Suprapubic skin (tissue), 3 donors: Measurements from ENCODE around the gene XRCC6.

Source experiments
- EP300 ChIP-seq: sonication (generic); formaldehyde crosslinking; IDR thresholded peaks from one replicate; pipeline ENCODE4 v1.6.1; 2017; ENCODE audit warnings: antibody characterized with exemption
- POLR2A ChIP-seq, 2 donors: fragments of 450-650 bp; IDR thresholded peaks; one replicate each; pipeline ENCODE4 v1.6.1; 2017; ENCODE audit warnings: antibody characterized with exemption in 2 of 2, mild to moderate bottlenecking in 2 of 2, moderate library complexity in 2 of 2
- TF ChIP-seq, protein P1 (sequence below), 2 donors: fragments of 200-600 bp in 1 of 2; fragments of 450-650 bp in 1 of 2; sonication (generic) in 1 of 2; IDR thresholded peaks; one replicate each; pipeline ENCODE4 v1.5.1; 2016 to 2019; ENCODE audit warnings: antibody characterized with exemption in 2 of 2, mild to moderate bottlenecking in 1 of 2, moderate library complexity in 1 of 2

DNA sequence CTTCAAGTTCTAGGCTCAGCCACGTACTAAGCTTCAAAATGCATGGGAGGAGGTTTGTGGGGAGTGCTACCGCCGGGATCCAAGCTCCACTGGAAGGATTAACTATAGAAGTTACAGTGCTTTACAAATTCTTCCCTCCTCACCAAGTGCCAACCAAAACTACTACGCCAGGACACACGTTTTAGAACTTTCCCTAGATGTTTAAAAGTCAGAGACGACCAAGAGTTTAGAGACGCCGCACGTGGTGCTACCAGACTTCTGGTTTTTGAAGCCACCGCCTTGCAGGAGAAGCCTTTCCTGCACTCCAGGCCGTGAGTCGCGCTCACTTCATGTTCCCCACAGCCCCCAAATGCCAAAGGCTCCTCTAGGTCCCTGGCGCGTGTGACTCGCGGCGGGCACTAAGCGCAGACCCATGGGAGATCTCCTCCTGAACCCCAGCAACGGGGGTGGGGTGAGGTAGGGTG lies 66.8 kb downstream of the XRCC6 start:
- TF ChIP-seq, protein P1, sequence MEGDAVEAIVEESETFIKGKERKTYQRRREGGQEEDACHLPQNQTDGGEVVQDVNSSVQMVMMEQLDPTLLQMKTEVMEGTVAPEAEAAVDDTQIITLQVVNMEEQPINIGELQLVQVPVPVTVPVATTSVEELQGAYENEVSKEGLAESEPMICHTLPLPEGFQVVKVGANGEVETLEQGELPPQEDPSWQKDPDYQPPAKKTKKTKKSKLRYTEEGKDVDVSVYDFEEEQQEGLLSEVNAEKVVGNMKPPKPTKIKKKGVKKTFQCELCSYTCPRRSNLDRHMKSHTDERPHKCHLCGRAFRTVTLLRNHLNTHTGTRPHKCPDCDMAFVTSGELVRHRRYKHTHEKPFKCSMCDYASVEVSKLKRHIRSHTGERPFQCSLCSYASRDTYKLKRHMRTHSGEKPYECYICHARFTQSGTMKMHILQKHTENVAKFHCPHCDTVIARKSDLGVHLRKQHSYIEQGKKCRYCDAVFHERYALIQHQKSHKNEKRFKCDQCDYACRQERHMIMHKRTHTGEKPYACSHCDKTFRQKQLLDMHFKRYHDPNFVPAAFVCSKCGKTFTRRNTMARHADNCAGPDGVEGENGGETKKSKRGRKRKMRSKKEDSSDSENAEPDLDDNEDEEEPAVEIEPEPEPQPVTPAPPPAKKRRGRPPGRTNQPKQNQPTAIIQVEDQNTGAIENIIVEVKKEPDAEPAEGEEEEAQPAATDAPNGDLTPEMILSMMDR (IDR thresholded peaks at IDR 0.05): no peak
- TF ChIP-seq POLR2A (IDR thresholded peaks at IDR 0.05): no peak
- no peak for TF ChIP-seq EP300
